ENCODE data around the gene MCU.

Gene MCU

GRCh38 chr10:72712136-72712535 lies 20.2 kb downstream of the MCU start:
- TF ChIP-seq MAX (IDR thresholded peaks at IDR 0.05; ENCODE audit: low read depth, low read length) (no peak), POLR2A (IDR thresholded peaks at IDR 0.05; ENCODE audit: extremely low read depth, insufficient read length) (no peak), CTCF (IDR thresholded peaks at IDR 0.05; ENCODE audit: low read depth, low read length) (no peak), MYC (IDR thresholded peaks at IDR 0.05; ENCODE audit: low read depth, low read length) (no peak)
- no peak for DNase-seq (ENCODE audit: low read depth)
- no peak overlapping the region for H3K4me3 ChIP-seq (ENCODE audit: low read depth, low read length)

GRCh38 chr10:72719941-72720592 lies 28.1 kb downstream of the MCU start:
- DNase-seq (ENCODE audit: low read depth) = no peak
- TF ChIP-seq POLR2A (IDR thresholded peaks at IDR 0.05; ENCODE audit: extremely low read depth, insufficient read length) (no peak), CTCF (IDR thresholded peaks at IDR 0.05; ENCODE audit: low read depth, low read length) (no peak), MYC (IDR thresholded peaks at IDR 0.05; ENCODE audit: low read depth, low read length) (no peak), MAX (IDR thresholded peaks at IDR 0.05; ENCODE audit: low read depth, low read length) (no peak)
- H3K4me3 ChIP-seq (ENCODE audit: low read depth, low read length) = no peak overlapping the region

GRCh38 chr10:72720814-72721660 lies 29.1 kb downstream of the MCU start:
- no peak for TF ChIP-seq MAX (IDR thresholded peaks at IDR 0.05; ENCODE audit: low read depth, low read length)
- TF ChIP-seq CTCF (IDR thresholded peaks at IDR 0.05; ENCODE audit: low read depth, low read length) = no peak
- no peak for TF ChIP-seq POLR2A (IDR thresholded peaks at IDR 0.05; ENCODE audit: extremely low read depth, insufficient read length)
- TF ChIP-seq MYC (IDR thresholded peaks at IDR 0.05; ENCODE audit: low read depth, low read length) = no peak
- H3K4me3 ChIP-seq (ENCODE audit: low read depth, low read length) = no peak overlapping the region
- DNase-seq (ENCODE audit: low read depth) = no peak

GRCh38 chr10:72727130-72727529 lies 35.2 kb downstream of the MCU start:
- DNase-seq (ENCODE audit: low read depth) = no peak
- no peak for TF ChIP-seq CTCF (IDR thresholded peaks at IDR 0.05; ENCODE audit: low read depth, low read length)
- no peak for TF ChIP-seq POLR2A (IDR thresholded peaks at IDR 0.05; ENCODE audit: extremely low read depth, insufficient read length)
- TF ChIP-seq MAX (IDR thresholded peaks at IDR 0.05; ENCODE audit: low read depth, low read length) = no peak
- no peak for TF ChIP-seq MYC (IDR thresholded peaks at IDR 0.05; ENCODE audit: low read depth, low read length)

GRCh38 chr10:72728462-72728861 lies 36.5 kb downstream of the MCU start:
- no peak for TF ChIP-seq CTCF (IDR thresholded peaks at IDR 0.05; ENCODE audit: low read depth, low read length)
- DNase-seq (ENCODE audit: low read depth) = peak; percentile 52
- H3K4me3 ChIP-seq (ENCODE audit: low read depth, low read length) = no peak overlapping the region

More at GRCh38 chr10:72727130-72727529, 35.2 kb downstream of the MCU start:
- no peak overlapping the region for H3K4me3 ChIP-seq (ENCODE audit: low read depth, low read length)
